Measurements from ENCODE around the gene FAM163A.

GRCh38 chr1:179818743-179819173 is 75.7 kb downstream of the FAM163A start:
- TF ChIP-seq CTCF (IDR thresholded peaks at IDR 0.05 in 2 of 3, conservative IDR thresholded peaks at IDR 0.05 in 1 of 3; ENCODE audit: borderline replicate concordance in 1 of 3, insufficient read depth in 1 of 3, low read depth in 2 of 3, low read length in 2 of 3) (no peak), TCF7L2 (IDR thresholded peaks at IDR 0.05; ENCODE audit: borderline replicate concordance, extremely low read depth, insufficient read depth, insufficient read length) (no peak), CEBPB (IDR thresholded peaks at IDR 0.05; ENCODE audit: low read depth) (no peak), SRF (IDR thresholded peaks at IDR 0.05; ENCODE audit: low read depth) (no peak), SIN3A (IDR thresholded peaks at IDR 0.05; ENCODE audit: low read depth) (no peak), ZFX (IDR thresholded peaks at IDR 0.05) (no peak), EZH2 (IDR thresholded peaks at IDR 0.05) (no peak), POLR2AphosphoS5 (IDR thresholded peaks at IDR 0.05; ENCODE audit: low read depth, low read length) (no peak), MAX (IDR thresholded peaks at IDR 0.05) (no peak), ZBTB33 (IDR thresholded peaks at IDR 0.05; ENCODE audit: extremely low read depth, insufficient replicate concordance, low read length) (no peak), EGR1 (IDR thresholded peaks at IDR 0.05; ENCODE audit: low read depth) (no peak)
